AG09319 (cell line): Measurements from ENCODE around the gene GRB14.

Source experiments
- DNase-seq: peaks from one replicate; pipeline ENCODE4 v3.0.0-alpha.2; 2010; ENCODE audit warnings: low read depth; ENCODE audit errors: extremely low read depth
- TF ChIP-seq, protein P1 (sequence below): IDR thresholded peaks from 2 replicates; pipeline ENCODE4 v1.5.1; 2011; ENCODE audit warnings: low read depth, mild to moderate bottlenecking, inconsistent platforms, low read length, moderate library complexity

GRB14 gene

DNA sequence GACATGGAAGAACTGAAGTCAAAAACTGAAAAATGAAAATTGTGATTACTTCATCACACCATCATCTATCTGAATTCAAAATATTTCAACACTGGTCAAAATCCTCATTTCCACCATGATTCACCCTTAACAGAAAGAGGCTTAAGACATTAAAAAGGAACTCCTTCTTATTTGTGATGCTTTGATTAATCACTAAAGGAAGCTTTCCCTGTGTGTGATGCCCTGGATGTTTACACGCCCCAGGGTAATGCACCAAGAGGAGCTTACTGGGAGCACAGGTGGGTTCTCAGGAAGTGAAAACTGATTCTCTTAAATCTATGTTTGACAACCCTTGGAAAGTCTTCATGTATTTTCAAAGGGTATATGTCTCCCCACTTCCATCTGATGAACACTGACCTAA, 11.5 kb downstream of the GRB14 start:
- TF ChIP-seq, protein P1, sequence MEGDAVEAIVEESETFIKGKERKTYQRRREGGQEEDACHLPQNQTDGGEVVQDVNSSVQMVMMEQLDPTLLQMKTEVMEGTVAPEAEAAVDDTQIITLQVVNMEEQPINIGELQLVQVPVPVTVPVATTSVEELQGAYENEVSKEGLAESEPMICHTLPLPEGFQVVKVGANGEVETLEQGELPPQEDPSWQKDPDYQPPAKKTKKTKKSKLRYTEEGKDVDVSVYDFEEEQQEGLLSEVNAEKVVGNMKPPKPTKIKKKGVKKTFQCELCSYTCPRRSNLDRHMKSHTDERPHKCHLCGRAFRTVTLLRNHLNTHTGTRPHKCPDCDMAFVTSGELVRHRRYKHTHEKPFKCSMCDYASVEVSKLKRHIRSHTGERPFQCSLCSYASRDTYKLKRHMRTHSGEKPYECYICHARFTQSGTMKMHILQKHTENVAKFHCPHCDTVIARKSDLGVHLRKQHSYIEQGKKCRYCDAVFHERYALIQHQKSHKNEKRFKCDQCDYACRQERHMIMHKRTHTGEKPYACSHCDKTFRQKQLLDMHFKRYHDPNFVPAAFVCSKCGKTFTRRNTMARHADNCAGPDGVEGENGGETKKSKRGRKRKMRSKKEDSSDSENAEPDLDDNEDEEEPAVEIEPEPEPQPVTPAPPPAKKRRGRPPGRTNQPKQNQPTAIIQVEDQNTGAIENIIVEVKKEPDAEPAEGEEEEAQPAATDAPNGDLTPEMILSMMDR, result no peak
- DNase-seq, result no peak

DNA sequence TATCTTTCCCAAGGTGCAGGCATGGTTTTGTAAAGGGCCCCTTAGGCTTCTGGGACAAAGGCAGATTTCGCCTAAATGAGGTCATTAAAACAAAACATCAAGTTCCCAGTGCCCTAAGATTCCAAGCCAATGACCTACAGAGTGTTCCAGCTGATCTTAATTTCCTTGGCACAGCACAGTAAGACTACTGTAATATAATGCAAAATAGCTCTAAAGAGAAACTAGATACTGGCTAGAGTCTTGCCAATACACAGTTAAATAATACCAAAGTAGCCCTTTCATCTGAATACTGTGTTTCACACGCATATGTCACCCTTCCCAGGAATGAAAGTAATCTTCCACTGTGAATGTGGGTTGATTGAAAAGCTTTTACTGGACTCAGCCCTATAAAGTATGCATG, 14.7 kb downstream of the GRB14 start:
- DNase-seq, result peak; percentile 61
- TF ChIP-seq, protein P1, result no peak

DNA sequence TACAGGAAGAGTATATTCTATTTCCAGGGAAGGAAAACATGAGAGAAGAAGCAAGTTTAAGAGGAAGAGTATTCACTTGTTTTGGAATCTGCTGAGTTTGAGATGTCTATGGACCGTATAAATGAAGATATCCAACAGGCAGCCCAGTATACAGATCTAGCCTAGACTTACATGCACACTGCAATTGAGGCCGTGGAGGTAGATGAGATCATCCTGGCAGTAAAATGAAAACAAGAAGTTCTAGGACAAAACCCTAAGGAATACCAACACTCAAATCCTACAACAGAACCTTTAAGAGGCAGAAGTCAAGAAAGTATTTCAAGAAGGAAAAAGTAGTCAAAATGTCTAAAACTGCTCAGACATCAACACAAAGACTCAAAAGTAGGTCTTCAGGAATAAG, 16.0 kb downstream of the GRB14 start:
- TF ChIP-seq, protein P1, result no peak
- no peak for DNase-seq

DNA sequence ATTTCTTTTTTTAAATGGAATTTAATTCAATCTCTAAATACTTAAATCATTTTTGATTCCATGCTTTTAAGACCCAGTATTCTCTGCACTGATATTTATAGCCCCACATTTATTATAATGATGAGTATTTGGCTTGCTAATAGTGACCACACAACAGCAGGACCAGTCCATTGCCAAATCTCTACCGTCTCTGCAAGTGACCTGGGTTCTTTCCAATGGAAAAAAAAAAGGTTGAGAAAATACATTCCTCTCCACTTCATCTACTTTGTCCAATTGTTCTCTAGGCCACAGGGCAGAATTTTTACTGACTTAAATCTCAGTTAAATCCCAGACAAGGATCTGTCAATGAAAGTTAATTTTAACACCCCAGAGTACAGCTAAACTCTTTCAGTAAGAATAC, 20.5 kb downstream of the GRB14 start:
- DNase-seq, result no peak
- TF ChIP-seq, protein P1, result no peak

DNA sequence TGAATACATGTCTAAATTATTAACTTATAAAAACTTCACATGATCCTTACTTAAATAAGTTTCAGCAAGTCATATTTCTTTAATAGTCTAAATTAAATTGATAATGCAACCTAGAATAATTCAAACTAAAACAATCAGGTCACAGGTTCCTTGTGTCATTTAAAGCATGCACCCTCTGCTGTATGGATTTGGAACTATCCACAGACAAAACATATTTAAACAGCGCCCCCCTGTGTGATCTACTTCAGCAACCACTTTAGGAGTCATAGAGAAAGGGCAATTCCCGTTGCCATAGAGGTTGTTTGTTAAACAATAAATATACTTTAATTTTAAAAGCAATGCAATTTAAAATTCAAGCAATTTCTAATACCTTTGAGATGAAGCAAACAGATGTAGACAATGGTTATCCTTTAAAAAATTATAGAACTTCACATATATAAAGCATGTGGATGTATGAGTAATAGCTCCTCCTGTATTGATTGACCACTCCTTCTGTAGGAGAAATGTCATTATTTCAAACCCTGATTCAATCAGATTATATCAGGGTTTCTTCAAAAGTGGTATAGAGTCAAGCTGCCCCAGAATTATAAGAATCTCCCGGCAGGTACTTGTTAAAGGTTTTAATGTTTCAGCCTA, 21.2 kb downstream of the GRB14 start:
- peak; percentile 38 for DNase-seq
- TF ChIP-seq, protein P1, result peak; percentile 70

DNA sequence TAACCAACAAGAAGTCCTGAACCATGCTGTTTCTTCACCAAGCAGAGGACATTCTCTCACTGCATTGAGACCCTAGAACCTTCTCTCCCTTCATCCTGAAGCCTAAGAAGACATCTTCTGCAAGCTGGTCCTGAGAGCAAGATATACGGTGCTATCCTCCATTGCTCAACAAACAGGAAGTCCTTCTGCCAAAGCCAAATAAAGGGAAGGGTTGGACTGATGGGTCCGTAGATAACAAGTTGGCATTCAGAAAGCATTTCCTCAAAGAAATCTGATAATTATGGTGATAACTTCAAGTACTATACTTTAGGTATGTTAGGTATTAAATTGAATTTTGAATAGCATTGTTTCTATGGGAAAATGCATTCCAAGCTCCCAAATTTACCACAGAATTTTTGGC, 23.3 kb downstream of the GRB14 start:
- TF ChIP-seq, protein P1, result no peak
- DNase-seq, result no peak

DNA sequence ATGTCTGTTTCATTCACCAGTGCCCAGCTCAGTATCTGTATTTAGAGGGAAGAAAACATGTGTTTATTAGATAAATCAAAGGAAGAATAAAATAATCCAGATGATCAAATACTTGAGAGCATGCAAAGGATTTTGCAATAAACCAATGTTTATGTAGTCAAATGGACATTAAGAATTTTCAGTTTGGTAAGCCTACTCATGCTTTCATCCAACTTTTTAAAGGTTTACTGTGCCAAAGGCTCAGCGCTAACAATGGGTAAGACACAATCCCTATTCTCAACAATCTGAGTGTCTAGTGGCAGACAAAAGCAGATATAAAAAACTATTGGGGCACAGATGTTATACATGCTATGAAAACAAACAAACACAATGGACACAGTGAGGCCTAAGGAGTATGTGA, 26.3 kb downstream of the GRB14 start:
- no peak for DNase-seq
- TF ChIP-seq, protein P1, result no peak
